Kidney epithelial cell (primary cell): Measurements from ENCODE around the gene FHOD3. TPM values are rescaled to one million over a fixed set of nuclear protein-coding genes. Genes with fewer than 3 reads are reported as not detected.

Source experiments
- DNase-seq: peaks from one replicate; pipeline ENCODE4 v3.0.0-alpha.2; 2010; ENCODE audit warnings: low read depth
- H3K27me3 ChIP-seq: 2 replicates; pipeline ENCODE4 v1.6.0; 2011; ENCODE audit warnings: low read length; ENCODE audit not compliant: control insufficient read depth, insufficient read depth
- H3K36me3 ChIP-seq: 2 replicates; pipeline ENCODE4 v1.5.1; 2011; ENCODE audit warnings: low read length; ENCODE audit not compliant: control insufficient read depth, insufficient read depth
- H3K4me3 ChIP-seq: 2 replicates; pipeline ENCODE4 v1.5.1; 2011; ENCODE audit warnings: low read depth, mild to moderate bottlenecking, control low read depth, low read length
- CTCF ChIP-seq: IDR thresholded peaks from 2 replicates; pipeline ENCODE4 v1.5.1; 2011; ENCODE audit warnings: mild to moderate bottlenecking, moderate library complexity, low read length, control low read depth, inconsistent platforms; ENCODE audit not compliant: insufficient read depth, poor library complexity, severe bottlenecking
- total RNA-seq: library from RNA; depleted of rRNA; stranded (reverse); fragments of >200 nt; gene quantifications from 2 replicates; pipeline ENCODE4 v1.2.3, GENCODE V29; 2015

The FHOD3 gene
- total RNA-seq, 1 donor from 2014 or later = 47.2 TPM

GRCh38 chr18:36613069-36613468, 315.6 kb downstream of the FHOD3 start:
- Histone ChIP-seq H3K27me3 (no peaks in the 10 kb centered on the region), H3K4me3 (no peak overlapping the region), H3K36me3 (no peaks in the 10 kb centered on the region)
- no peak for TF ChIP-seq CTCF
- no peak for DNase-seq

DNA sequence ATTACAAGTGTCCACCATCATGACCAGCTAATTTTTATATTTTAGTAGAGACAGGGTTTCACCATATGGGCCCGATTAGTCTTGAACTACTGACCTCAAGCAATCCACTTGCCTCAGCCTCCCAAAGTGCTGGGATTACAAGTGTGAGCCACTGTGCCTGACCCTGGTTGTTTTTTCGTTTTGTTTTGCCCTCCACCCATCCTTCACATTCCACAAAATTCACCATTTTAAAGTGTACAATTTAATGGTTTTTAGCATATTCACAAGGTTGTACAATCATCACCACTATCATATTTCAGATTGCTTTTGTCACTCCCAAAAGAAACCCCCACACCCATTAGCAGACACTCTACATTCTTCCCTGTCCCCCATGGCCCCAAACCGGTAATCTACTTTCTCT, 316.3 kb downstream of the FHOD3 start:
- no peaks in the 10 kb centered on the region for H3K27me3 ChIP-seq
- TF ChIP-seq CTCF = no peak
- DNase-seq = no peak

DNA sequence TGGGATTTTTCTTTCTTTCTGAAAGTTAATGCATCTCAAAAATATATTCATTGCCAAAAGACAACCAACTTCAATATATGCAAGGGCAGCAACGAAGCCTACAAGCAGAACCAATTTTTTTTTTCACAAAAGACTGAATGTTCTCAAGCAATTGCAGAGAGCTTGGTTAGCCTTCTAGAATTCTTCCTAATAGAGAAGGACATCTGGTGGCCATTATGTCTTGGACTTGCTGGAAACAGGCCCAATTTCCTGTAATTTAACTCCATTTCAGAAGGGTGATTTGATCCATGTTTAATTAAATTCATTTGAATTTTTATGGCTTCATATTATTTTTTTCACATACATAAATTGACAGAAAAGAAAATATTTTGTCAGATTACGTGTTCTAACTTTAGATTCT, 323.3 kb downstream of the FHOD3 start:
- no peak for DNase-seq
- Histone ChIP-seq H3K36me3 (no peaks in the 10 kb centered on the region), H3K27me3 (no peaks in the 10 kb centered on the region), H3K4me3 (no peak overlapping the region)
- no peak for TF ChIP-seq CTCF

More for the DNA sequence above, 316.3 kb downstream of the FHOD3 start:
- Histone ChIP-seq H3K4me3 (no peak overlapping the region), H3K36me3 (no peaks in the 10 kb centered on the region)

DNA sequence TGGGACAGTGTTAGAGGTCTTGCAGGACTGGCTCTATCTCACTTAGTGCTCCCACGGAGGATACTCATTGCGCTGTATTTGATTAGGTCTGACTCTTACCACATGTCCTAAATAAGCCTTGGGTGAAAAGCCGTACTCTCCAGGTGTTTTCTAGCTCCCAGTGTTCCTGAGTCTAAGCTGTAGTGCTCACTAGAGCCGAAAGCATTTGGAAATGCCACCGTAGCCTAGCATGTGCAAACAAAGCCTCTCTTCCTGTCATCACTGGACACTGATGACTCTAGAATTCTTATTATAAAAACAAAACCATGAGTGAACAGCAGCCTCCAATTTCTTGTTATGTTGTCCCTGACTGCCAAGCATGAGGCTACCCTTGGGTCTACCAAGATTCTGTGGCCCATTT, 325.1 kb downstream of the FHOD3 start:
- TF ChIP-seq CTCF = no peak
- no peaks in the 10 kb centered on the region for H3K27me3 ChIP-seq

GRCh38 chr18:36623091-36623490, 325.6 kb downstream of the FHOD3 start:
- Histone ChIP-seq H3K27me3 (no peaks in the 10 kb centered on the region), H3K36me3 (no peaks in the 10 kb centered on the region), H3K4me3 (no peak overlapping the region)
- DNase-seq = no peak
- no peak for TF ChIP-seq CTCF

More for the DNA sequence above, 325.1 kb downstream of the FHOD3 start:
- Histone ChIP-seq H3K4me3 (no peak overlapping the region), H3K36me3 (no peaks in the 10 kb centered on the region)
- no peak for DNase-seq

GRCh38 chr18:36623681-36624190, 326.2 kb downstream of the FHOD3 start:
- TF ChIP-seq CTCF = no peak
- H3K27me3 ChIP-seq = no peaks in the 10 kb centered on the region

More at GRCh38 chr18:36623681-36624190, 326.2 kb downstream of the FHOD3 start:
- no peaks in the 10 kb centered on the region for H3K36me3 ChIP-seq
- DNase-seq = no peak
- no peak overlapping the region for H3K4me3 ChIP-seq
